ENCODE data around the gene ZBTB12.
A peak's percentile ranks its signal among the peaks of the same experiment; 100 is the strongest.
"Not testable (repeated sequence)": the region's sequence is repeated elsewhere in the genome, so short reads cannot be mapped to it uniquely, and the experiment has no call there.

Gene ZBTB12

GRCh38 chr6:31877125-31877650 lies 24.7 kb downstream of the ZBTB12 start:
- no peak overlapping the region for H3K27ac Mint-ChIP-seq

GRCh38 chr6:31876357-31876756 lies 25.5 kb downstream of the ZBTB12 start:
- no peak overlapping the region for H3K27ac Mint-ChIP-seq
- H3K27me3 Mint-ChIP-seq = no peaks in the 10 kb centered on the region
- H3K9me3 Mint-ChIP-seq = no peaks in the 10 kb centered on the region

More at GRCh38 chr6:31877125-31877650, 24.7 kb downstream of the ZBTB12 start:
- no peaks in the 10 kb centered on the region for H3K9me3 Mint-ChIP-seq
- H3K4me3 Mint-ChIP-seq = no peak overlapping the region
- H3K4me1 Mint-ChIP-seq = no peaks in the 10 kb centered on the region
- H3K36me3 Mint-ChIP-seq = peaks cover 13% of the 10 kb centered on the region
- H3K27me3 Mint-ChIP-seq = no peaks in the 10 kb centered on the region

DNA sequence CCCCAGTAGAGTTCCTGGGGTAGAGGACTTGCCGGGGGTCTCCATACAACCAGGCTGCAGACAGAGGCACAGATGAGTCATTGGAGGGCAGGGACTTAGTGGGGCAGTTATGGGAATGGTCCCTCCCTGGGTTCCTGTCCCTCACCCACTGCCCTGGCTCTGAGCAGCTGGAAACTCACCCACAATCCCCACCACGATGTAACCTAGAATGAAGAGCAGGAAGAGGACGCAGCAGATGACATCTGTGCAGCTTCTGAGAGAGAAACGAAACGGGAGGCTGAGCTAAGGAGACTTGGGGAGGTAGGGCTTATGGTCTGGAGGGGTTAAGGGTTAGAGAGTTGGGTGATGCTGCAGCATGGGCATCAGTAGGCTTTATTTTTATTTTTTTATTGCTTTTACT lies 26.0 kb downstream of the ZBTB12 start:
- Mint-ChIP-seq H3K4me1 (no peaks in the 10 kb centered on the region), H3K27me3 (no peaks in the 10 kb centered on the region), H3K27ac (no peak overlapping the region), H3K4me3 (no peak overlapping the region), H3K36me3 (peaks cover 4% of the 10 kb centered on the region), H3K9me3 (no peaks in the 10 kb centered on the region)

More at GRCh38 chr6:31876357-31876756, 25.5 kb downstream of the ZBTB12 start:
- Mint-ChIP-seq H3K4me1 (no peaks in the 10 kb centered on the region), H3K4me3 (no peak overlapping the region), H3K36me3 (peaks cover 9% of the 10 kb centered on the region)

DNA sequence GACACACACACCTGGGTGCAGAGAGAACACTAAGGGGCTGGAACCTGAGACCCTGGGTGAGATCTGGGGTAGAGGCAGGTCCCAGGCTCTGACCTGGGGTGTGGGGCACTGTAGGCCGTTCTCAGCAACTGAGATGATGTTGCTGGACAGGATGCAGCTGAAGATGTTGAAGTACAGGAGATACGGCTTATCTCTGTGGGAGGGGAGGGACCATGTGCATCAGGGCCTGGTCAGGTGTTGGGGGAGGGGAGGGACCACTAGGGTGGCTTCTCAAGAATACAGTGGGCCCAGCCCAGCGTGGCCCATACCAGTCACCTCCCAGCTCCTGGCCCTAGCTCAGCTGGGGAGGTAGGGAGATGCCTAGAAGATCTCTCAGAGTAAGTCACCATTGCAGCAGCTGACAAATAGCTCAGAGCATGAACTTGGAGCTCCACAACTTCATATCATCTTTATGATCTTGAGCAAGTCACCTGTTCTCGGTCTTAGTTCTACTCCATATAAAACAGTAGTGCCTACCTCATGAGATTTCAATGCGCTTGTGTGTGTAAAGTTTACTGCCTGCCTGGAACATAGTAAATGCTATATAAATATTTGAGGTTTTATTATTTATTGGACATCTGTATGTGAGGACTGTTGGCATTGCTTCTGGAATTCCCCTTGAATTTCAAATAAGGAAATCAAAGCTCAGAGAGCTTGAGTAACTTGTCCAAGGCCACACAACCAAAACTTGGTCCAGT lies 26.9 kb downstream of the ZBTB12 start:
- Mint-ChIP-seq H3K27ac (no peak overlapping the region), H3K4me1 (no peaks in the 10 kb centered on the region), H3K36me3 (peaks cover 3% of the 10 kb centered on the region), H3K9me3 (no peaks in the 10 kb centered on the region), H3K4me3 (no peak overlapping the region), H3K27me3 (no peaks in the 10 kb centered on the region)

DNA sequence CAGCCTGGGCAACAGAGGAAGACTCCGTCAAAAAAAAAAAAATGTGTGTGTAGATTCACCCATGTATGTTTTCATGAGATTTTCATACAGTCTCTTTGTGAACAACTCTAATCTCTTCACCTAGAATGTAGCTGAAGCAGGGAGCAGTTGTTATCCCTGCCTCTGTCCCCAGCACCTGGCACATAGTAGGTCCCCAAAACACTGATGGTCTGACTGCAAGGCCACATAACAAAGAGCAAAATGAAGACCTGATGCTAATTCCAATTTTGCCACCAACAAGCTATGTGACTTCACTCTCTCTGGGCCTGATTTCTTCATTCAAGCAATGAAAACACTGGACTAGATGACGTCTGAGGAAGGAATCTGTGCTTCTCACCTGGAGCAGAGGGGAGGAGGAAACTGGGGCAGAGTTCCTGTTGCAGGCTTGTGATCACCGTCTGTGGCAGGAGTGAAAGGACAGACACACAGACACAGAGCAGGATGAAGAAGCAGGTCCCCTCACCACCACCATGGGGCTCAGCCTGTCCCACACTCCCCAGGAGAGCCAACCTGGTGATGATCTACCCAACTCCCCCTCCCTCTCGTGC lies 27.7 kb downstream of the ZBTB12 start:
- no peak overlapping the region for H3K4me3 Mint-ChIP-seq
- H3K4me1 Mint-ChIP-seq = no peaks in the 10 kb centered on the region
- no peaks in the 10 kb centered on the region for H3K27me3 Mint-ChIP-seq
- H3K9me3 Mint-ChIP-seq = no peaks in the 10 kb centered on the region
- H3K27ac Mint-ChIP-seq = no peak overlapping the region
- H3K36me3 Mint-ChIP-seq = no peaks in the 10 kb centered on the region

DNA sequence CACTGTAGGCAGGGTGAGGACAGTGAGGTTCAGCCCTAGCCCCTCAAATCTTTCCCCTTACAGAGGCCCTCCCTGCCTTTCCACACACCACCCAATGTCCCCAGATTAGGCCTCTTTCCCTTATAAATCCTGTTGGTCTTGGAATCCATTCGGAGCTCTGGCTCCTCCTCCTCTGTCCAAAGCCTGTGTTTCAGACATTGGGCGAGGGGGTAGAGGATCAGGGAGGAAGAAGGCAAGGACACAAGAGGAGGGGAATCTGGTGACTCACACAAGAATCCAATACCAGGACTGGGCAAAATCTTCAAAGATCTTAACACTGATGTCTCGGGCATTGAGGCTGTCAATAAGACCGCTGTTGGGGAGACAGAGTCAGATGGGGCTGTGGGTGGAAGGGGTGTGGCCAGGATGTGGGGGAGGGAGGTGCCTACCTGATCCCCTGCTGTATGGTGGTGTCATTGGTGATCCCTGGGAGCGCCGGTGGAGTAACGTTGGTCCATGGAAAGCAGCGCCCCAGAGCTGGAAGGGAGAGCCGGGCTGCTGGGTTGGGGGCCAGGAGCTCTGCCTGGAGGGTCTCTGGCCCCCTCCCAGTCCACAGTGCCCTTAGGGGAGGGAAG lies 30.7 kb downstream of the ZBTB12 start:
- no peak overlapping the region for H3K27ac Mint-ChIP-seq
- no peaks in the 10 kb centered on the region for H3K36me3 Mint-ChIP-seq
- no peaks in the 10 kb centered on the region for H3K27me3 Mint-ChIP-seq
- no peaks in the 10 kb centered on the region for H3K9me3 Mint-ChIP-seq
- H3K4me3 Mint-ChIP-seq = no peak overlapping the region
- H3K4me1 Mint-ChIP-seq = no peaks in the 10 kb centered on the region

DNA sequence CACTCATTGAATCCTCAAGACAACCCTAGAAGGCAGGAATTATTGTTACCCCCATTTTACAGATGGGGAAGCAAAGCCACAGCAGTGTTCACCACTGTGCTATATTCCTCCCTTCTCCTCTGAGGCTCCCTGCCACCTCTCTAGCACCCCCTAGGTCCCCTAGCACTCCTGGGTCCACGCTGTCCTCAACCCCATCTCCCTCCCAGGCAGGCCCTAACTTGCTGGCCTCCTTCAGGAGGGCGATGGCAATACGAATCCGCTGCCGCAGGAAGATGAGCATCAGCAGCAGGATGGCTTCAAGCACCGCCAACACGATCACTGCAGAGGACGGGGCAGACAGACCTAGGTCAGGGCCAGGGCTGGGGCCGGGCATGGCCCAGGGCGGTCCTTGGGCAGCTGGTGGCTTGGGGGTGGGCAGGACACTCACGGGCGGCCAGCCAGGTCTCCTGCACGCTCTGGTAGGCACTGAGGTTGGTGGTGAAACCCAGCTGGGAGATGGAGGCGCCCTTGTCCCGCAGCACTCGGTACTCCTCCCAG lies 31.4 kb downstream of the ZBTB12 start:
- Mint-ChIP-seq H3K36me3 (no peaks in the 10 kb centered on the region), H3K4me1 (no peaks in the 10 kb centered on the region), H3K27me3 (no peaks in the 10 kb centered on the region), H3K9me3 (no peaks in the 10 kb centered on the region), H3K4me3 (no peak overlapping the region), H3K27ac (no peak overlapping the region)

DNA sequence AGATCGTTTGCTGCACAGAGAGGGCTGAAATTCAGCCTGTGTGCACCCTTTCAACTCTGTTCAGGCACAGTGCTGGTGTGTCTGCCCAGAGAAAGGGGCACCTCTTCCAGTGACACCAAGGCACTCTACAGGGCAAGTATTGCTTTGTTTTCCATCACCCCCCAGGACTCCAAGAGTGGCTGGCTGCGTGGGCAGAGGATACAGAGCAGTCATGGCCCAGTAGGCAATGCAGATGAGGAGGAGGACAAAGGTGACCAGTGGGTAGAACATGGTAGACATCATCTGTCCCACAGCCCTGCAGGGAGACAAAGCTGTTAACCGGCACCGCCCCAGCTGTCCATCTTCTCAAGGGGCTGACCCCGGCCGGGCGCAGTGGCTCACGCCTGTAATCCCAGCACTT lies 32.5 kb downstream of the ZBTB12 start:
- peaks cover 2% of the 10 kb centered on the region for H3K4me1 Mint-ChIP-seq
- H3K36me3 Mint-ChIP-seq = no peaks in the 10 kb centered on the region
- no peak overlapping the region for H3K4me3 Mint-ChIP-seq
- H3K9me3 Mint-ChIP-seq = no peaks in the 10 kb centered on the region
- H3K27me3 Mint-ChIP-seq = no peaks in the 10 kb centered on the region
- no peak overlapping the region for H3K27ac Mint-ChIP-seq

DNA sequence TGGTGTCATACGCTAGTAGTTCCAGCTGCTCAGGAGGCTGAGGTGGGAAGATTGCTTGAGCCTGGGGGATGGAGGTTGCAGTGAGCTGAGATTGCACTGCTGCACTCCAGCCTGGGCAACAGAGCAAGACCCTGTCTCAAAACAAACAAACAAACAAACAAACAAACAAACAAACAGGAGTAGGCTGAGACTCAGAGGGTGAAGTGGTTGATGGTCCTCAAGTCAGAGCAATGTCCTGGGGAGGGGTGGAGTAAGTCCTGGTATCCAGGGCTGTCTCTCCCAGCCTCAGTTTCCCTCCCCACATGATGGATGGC lies 33.3 kb downstream of the ZBTB12 start:
- not testable (repeated sequence) for H3K27me3 Mint-ChIP-seq, H3K4me3 Mint-ChIP-seq, H3K27ac Mint-ChIP-seq, H3K9me3 Mint-ChIP-seq, H3K36me3 Mint-ChIP-seq, H3K4me1 Mint-ChIP-seq

GRCh38 chr6:31865205-31866118 lies 36.4 kb downstream of the ZBTB12 start:
- Mint-ChIP-seq H3K27me3 (no peaks in the 10 kb centered on the region), H3K4me3 (no peak overlapping the region), H3K36me3 (no peaks in the 10 kb centered on the region), H3K9me3 (no peaks in the 10 kb centered on the region), H3K4me1 (peaks cover 21% of the 10 kb centered on the region), H3K27ac (no peak overlapping the region)

DNA sequence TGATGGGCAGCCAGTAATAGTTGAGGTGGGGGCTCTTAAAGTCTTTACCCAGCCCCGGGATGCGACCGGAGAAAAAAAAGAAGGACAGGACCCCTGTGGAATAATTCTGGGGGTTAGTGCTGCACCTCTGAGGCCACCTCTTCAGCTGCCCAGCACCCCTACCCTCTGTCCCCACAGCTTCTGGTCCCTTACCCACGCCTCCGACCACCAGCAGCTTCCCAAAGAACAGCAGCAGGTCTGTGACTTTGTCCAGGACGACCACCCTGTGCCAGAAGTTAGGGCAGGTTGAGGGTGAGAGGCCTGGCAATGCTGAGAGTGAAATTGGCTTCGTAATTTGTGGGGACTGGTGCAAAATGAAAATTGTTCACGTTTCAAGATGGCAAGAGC lies 37.1 kb downstream of the ZBTB12 start:
- H3K27ac Mint-ChIP-seq = no peak overlapping the region
- no peaks in the 10 kb centered on the region for H3K27me3 Mint-ChIP-seq
- H3K4me1 Mint-ChIP-seq = peaks cover 21% of the 10 kb centered on the region
- H3K9me3 Mint-ChIP-seq = no peaks in the 10 kb centered on the region
- no peak overlapping the region for H3K4me3 Mint-ChIP-seq
- no peaks in the 10 kb centered on the region for H3K36me3 Mint-ChIP-seq

DNA sequence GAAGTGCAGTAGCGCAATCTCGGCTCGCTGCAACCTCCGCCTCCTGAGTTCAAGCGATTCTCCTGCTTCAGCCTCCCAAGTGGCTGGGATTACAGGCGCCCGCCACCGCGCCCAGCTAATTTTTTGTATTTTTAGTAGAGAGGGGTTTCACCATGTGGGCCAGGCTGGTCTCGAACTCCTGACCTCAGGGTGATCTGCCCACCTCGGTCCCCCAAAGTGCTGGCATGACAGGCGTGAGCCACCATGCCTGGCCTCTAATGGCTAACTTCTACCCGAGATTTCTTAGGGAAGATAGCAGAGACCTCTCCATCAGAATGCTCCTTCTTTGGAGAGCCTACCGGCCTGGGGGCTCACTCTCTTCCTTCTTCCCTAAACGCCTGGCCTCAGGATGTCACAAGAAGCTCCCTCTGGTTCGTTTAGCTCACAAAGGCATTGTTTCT lies 37.7 kb downstream of the ZBTB12 start:
- H3K27ac Mint-ChIP-seq = peak overlapping the region; percentile 85
- not testable (repeated sequence) for H3K36me3 Mint-ChIP-seq, H3K27me3 Mint-ChIP-seq, H3K9me3 Mint-ChIP-seq
- peaks cover 21% of the 10 kb centered on the region for H3K4me1 Mint-ChIP-seq
- H3K4me3 Mint-ChIP-seq = peak overlapping the region; percentile 97

DNA sequence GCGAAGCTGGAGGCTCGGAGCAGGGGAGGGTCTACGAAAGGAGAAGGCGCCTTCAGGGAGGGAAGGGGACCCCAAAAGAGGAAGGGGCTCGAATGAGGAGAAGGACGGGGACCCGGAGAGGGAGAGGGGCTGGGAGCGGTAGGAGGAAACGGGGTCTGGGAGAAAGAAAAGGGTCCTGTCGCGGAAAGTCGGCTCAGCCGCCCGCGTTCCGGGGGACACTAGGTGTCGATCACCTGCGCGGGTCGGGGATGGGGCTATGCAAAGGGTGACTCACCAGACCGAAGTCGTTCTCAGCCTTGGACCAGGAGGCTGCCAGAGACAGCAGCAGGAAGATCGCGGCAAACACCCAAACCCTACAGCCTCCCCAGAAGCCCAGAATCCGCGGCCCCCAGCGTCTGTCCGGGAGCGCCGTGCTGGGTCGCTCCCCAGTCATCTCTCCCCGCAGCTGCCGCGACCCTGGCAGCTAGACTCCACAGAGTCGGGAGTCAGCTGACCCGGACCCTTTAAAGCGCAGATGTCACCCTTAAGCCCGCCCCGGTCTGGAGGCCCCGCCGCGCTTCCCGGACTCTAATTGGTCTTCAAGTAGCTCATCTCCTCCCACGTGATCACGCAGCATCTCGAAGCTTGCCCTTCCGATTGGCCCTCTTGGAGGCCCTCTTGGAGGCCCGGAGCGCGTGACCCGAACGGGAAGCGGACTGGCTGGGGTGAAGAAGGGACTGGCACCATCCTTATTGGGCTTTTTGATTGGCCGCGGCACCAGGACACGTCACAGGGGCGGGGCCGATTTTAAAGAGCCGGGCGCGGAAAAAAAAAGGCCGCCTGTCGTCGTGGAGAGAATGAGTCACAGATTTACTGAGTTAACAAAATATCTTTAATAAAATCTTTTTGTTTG lies 39.3 kb downstream of the ZBTB12 start, which contains the start of gene NEU1:
NEU1 (minus strand) TSS at position 478 of the 892 bp plus-strand sequence; CDS start at position 433, 45 bp downstream.
- peaks cover 21% of the 10 kb centered on the region for H3K4me1 Mint-ChIP-seq
- peaks cover 2% of the 10 kb centered on the region for H3K36me3 Mint-ChIP-seq
- peak within 1 kb of the TSS; percentile 85 for H3K27ac Mint-ChIP-seq
- no peaks in the 10 kb centered on the region for H3K9me3 Mint-ChIP-seq
- H3K27me3 Mint-ChIP-seq = no peaks in the 10 kb centered on the region
- peak within 1 kb of the TSS; percentile 97 for H3K4me3 Mint-ChIP-seq

- H3K36me3 Mint-ChIP-seq = peaks cover 2% of the 10 kb centered on the region
- no peaks in the 10 kb centered on the region for H3K27me3 Mint-ChIP-seq
- no peaks in the 10 kb centered on the region for H3K9me3 Mint-ChIP-seq
- H3K4me3 Mint-ChIP-seq = peak overlapping the region; percentile 97
- H3K27ac Mint-ChIP-seq = peak overlapping the region; percentile 85
- H3K4me1 Mint-ChIP-seq = peaks cover 21% of the 10 kb centered on the region
These were observed 40.0 kb downstream of the ZBTB12 start for GRCh38 chr6:31861919-31862343.

Measured in activated naive CD4-positive, alpha-beta T cell treated with anti-CD3 and anti-CD28 coated beads, Interleukin-2, amount 50 U/mL, for 24 hours (primary cell).